Neuron (in vitro differentiated cells): Measurements from ENCODE around the gene CACHD1.
"Not testable (repeated sequence)": the region's sequence is repeated elsewhere in the genome, so short reads cannot be mapped to it uniquely, and the experiment has no call there.

Experiments used
- H2AFZ ChIP-seq: one replicate; pipeline ENCODE4 v1.6.1; 2013; ENCODE audit warnings: low read depth, mild to moderate bottlenecking, inconsistent platforms, low read length, moderate library complexity
- H3K27me3 ChIP-seq: one replicate; pipeline ENCODE4 v1.6.1; 2013; ENCODE audit warnings: low read length; ENCODE audit not compliant: insufficient read depth
- H3K36me3 ChIP-seq: one replicate; pipeline ENCODE4 v1.6.1; 2013; ENCODE audit warnings: low read length; ENCODE audit not compliant: insufficient read depth
- H3K4me1 ChIP-seq: one replicate; pipeline ENCODE4 v1.6.1; 2013; ENCODE audit warnings: low read length; ENCODE audit not compliant: insufficient read depth
- H3K4me3 ChIP-seq: 2 replicates; pipeline ENCODE4 v1.5.1; 2013; ENCODE audit warnings: mild to moderate bottlenecking, low read length, moderate library complexity
- H3K9me3 ChIP-seq: one replicate; pipeline ENCODE4 v1.6.1; 2013; ENCODE audit warnings: low read length

The CACHD1 gene

DNA sequence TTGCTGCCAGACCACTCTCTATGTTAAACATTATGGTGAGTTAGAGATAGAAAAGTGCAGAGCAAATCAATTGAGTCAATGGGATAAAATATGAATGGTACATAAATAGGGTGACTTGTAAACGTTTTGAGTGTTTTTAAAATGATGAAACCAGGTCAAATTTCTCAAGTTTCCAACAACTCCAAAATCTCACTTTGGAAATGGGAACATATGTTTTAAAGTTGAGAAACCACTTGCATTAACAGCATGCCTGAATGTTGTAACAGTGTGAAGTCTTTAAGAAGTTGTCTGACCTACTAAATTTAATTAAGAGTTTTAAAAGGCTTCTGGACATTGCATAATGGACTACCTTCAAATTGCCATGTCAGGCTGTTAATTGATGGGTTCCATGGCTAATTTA, 241.3 kb downstream of the CACHD1 start:
- Histone ChIP-seq H3K27me3 (no peaks in the 10 kb centered on the region), H3K4me1 (no peaks in the 10 kb centered on the region), H2AFZ (no peak overlapping the region), H3K36me3 (no peaks in the 10 kb centered on the region), H3K9me3 (no peaks in the 10 kb centered on the region), H3K4me3 (no peak overlapping the region)

DNA sequence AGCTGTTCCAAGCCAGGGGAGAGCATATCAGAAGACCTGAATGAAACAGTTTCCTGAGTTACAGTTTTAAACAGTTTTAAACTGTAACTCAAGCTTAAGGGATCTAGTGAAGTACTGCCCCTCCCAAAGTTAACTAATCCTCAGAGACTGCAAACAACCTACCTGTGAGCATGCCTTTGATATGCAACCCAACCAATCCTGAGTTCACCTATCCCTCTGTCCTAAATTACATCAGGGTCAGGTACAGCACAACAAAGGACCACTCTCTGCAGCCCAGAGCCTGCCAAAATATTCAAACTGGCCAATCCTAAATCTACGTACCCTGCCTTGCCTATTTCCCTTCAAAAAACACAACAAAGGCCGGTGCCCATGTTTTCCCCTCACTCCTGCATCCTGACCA, 242.1 kb downstream of the CACHD1 start:
- Histone ChIP-seq H3K9me3 (no peaks in the 10 kb centered on the region), H3K36me3 (no peaks in the 10 kb centered on the region), H3K27me3 (no peaks in the 10 kb centered on the region), H2AFZ (no peak overlapping the region), H3K4me3 (no peak overlapping the region), H3K4me1 (no peaks in the 10 kb centered on the region)

DNA sequence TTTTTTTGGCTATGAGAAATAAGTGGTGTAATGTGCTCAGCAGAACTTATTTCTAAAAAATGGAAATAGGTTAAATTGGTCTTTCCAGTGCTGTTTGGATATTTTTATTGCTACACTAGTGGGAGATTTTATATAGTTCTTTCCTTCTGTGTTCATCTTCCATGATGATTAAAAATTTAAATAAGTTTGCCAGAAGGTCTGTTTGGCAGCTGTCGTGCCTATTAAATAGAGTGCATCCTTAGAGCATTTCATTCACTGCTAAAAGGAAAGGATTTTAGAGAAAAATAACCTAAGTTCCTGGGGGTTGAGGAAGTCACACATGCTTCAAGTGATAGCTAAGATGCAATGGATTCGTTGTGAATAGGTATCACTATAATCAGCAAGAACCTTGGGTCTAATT, 245.3 kb downstream of the CACHD1 start:
- H3K9me3 ChIP-seq = no peaks in the 10 kb centered on the region
- H3K27me3 ChIP-seq = no peaks in the 10 kb centered on the region
- H3K36me3 ChIP-seq = no peaks in the 10 kb centered on the region
- H2AFZ ChIP-seq = no peak overlapping the region
- no peaks in the 10 kb centered on the region for H3K4me1 ChIP-seq
- H3K4me3 ChIP-seq = no peak overlapping the region

GRCh38 chr1:64721135-64721534, 251.2 kb downstream of the CACHD1 start:
- Histone ChIP-seq H2AFZ (no peak overlapping the region), H3K4me1 (no peaks in the 10 kb centered on the region), H3K9me3 (no peaks in the 10 kb centered on the region), H3K27me3 (peaks cover 2% of the 10 kb centered on the region), H3K36me3 (no peaks in the 10 kb centered on the region), H3K4me3 (no peak overlapping the region)

GRCh38 chr1:64721576-64722145, 251.7 kb downstream of the CACHD1 start:
- H3K4me3 ChIP-seq = no peak overlapping the region
- H2AFZ ChIP-seq = no peak overlapping the region
- peaks cover 2% of the 10 kb centered on the region for H3K27me3 ChIP-seq
- H3K4me1 ChIP-seq = no peaks in the 10 kb centered on the region
- no peaks in the 10 kb centered on the region for H3K9me3 ChIP-seq
- H3K36me3 ChIP-seq = no peaks in the 10 kb centered on the region

DNA sequence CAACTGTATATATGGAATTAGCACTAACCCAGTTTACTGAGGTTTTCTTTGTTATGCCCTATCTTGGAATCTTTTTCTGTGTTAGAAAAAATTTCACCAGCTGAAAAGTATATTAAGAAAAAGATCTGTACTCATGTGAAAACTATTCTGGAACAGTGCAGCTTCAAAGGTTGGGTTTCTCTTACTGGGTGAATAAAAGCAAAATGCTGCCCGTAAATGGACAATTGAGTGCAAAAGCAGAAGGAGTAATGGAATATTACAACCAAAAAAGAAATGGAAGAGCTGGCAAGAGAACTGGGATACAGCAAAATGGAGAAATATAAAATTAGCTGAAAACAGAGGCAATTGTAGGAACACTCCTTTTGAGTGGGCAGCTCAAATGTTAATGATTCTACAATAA, 257.9 kb downstream of the CACHD1 start:
- Histone ChIP-seq H3K4me3 (no peak overlapping the region), H3K9me3 (no peaks in the 10 kb centered on the region), H3K36me3 (no peaks in the 10 kb centered on the region), H2AFZ (no peak overlapping the region), H3K4me1 (no peaks in the 10 kb centered on the region), H3K27me3 (peaks cover 1% of the 10 kb centered on the region)

DNA sequence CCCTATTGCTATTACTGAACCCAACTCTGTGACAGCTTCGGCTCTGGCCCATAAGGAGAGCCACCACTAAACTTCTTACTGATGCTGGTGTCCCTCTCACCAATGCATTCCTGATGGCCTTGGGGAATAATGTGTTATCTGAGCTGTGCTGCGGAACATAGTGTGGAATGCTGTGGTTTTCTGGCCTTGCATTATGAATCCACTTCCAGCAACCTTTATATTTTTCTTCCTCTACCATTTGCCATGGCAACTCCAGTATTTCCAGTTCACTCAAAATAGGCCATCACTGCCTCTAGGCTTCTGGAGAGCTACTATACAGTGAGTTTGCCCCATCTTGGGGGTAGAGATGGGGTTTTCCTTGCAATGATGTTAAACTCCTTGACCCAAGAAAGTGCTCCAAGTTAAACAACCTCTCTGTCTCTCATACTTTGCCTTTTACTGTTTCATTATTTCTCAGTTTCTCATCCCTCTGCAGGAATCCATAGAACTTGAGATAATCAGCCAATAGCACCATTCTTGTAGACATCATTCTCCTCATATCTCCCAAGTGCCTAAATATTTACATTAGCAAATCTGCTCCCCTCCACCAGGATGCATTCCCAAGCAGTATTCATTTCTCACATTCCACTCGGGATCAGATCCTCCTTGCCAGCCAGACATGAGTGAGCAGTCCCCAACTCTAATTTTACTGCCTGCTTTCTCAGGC, 263.8 kb downstream of the CACHD1 start:
- no peaks in the 10 kb centered on the region for H3K27me3 ChIP-seq
- no peak overlapping the region for H3K4me3 ChIP-seq
- H3K9me3 ChIP-seq = no peaks in the 10 kb centered on the region
- no peaks in the 10 kb centered on the region for H3K36me3 ChIP-seq
- no peak overlapping the region for H2AFZ ChIP-seq
- H3K4me1 ChIP-seq = no peaks in the 10 kb centered on the region

GRCh38 chr1:64734287-64734652, 264.3 kb downstream of the CACHD1 start:
- Histone ChIP-seq H3K9me3 (no peaks in the 10 kb centered on the region), H3K36me3 (no peaks in the 10 kb centered on the region), H2AFZ (no peak overlapping the region), H3K4me1 (no peaks in the 10 kb centered on the region), H3K27me3 (no peaks in the 10 kb centered on the region), H3K4me3 (no peak overlapping the region)

- H2AFZ ChIP-seq, H3K36me3 ChIP-seq, H3K4me1 ChIP-seq, H3K27me3 ChIP-seq, H3K9me3 ChIP-seq, H3K4me3 ChIP-seq: not testable (repeated sequence)
Measured at GRCh38 chr1:64740687-64741086, 270.8 kb downstream of the CACHD1 start.
